Stimulated activated CD4-positive, alpha-beta T cell treated with anti-CD3 and anti-CD28 coated beads, Interleukin-2, amount 100 ng/mL, for 48 hours (primary cell): ENCODE data around the gene TNFRSF1B.
A peak's percentile ranks its signal among the peaks of the same experiment; 100 is the strongest.

Experiments
- DNase-seq, 2 donors: peaks; one replicate each; pipeline ENCODE4 v3.0.0-alpha.2; 2020

Gene TNFRSF1B

DNA sequence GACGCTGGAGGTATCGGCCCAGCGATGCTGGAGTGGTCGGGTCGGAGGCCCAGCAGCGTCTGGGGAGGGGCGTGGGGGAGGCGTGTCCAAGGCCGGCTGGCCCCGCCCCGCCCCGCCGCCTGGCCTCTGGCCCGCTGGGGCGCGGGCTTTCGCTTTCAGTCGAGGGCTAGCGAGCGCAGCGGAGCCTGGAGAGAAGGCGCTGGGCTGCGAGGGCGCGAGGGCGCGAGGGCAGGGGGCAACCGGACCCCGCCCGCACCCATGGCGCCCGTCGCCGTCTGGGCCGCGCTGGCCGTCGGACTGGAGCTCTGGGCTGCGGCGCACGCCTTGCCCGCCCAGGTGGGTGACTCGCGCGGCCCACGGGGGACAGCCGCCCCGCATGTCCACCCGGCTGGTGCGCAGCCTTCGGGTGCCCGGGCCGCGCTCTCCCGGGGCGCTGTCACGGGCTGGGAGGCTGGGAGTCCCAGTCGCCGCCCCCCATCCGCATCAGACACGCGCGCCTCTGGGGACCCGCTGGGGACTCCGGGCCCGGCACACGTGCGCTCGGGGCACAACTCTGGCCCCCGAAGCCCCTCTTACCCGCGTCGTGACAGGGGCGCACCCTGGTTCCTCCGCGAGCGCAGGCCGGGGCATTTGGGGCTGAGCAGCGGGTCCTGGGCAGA lies at the start of gene TNFRSF1B:
TSS of gene TNFRSF1B (plus strand) at position 158 of the 659 bp plus-strand sequence. CDS start at position 259, 101 bp downstream.
- peak; percentile 54 to 73 for DNase-seq

DNA sequence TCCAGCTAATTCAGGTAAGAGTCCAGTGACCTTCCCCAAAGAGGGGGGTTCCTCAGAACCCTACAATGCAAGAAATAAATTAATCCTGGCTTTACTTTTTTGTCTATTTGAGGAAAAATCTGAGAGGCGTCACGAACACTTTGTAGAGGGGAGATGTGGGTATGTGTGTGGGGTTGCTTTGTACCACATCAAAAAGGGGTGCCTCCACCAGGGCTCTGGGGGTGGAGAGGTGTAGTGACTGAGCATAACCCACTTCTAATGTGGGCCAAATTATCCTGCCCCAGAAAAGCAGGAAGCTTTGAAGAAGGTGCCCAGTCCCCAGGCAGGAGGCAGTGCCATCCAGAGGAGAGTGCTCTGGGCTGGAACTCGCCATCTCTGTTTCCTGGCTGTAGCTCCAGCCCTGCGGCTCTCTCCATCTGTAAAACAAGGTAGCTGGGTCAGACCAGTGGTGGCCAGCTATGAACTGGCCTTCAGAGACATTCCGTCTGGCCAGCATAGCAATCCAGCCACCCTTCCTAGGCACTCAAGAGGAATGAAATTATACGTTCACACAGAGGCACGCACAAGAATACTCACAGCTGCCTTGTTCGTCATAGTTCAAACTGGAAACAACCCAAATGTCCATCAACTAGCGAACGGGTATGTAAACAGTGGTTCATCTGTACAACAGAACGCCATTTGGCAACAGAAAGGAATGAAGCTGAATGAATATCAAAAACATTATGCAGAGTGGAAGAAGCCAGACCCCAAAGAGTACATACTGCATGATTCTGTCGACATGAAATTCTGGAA lies 45.4 kb upstream of the TNFRSF1B start:
- no peak for DNase-seq

DNA sequence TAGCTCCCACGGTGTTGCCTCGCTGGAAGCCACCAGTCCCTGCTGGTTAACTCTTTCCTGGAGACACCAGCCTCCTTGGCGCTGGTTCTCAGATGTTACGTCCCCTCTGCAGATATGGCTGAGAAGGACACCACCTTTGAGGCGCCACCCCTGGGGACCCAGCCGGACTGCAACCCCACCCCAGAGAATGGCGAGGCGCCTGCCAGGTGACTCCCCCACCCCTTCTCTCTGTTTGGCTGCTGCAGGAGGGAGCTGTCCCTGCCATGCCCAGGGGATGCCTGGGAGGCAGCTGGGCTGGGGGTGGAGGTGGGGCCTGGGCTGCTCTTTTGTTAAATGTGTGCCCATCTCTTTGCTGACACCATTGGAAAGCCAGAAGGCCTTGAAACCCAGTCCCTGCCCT lies 43.6 kb upstream of the TNFRSF1B start:
- no peak for DNase-seq

DNA sequence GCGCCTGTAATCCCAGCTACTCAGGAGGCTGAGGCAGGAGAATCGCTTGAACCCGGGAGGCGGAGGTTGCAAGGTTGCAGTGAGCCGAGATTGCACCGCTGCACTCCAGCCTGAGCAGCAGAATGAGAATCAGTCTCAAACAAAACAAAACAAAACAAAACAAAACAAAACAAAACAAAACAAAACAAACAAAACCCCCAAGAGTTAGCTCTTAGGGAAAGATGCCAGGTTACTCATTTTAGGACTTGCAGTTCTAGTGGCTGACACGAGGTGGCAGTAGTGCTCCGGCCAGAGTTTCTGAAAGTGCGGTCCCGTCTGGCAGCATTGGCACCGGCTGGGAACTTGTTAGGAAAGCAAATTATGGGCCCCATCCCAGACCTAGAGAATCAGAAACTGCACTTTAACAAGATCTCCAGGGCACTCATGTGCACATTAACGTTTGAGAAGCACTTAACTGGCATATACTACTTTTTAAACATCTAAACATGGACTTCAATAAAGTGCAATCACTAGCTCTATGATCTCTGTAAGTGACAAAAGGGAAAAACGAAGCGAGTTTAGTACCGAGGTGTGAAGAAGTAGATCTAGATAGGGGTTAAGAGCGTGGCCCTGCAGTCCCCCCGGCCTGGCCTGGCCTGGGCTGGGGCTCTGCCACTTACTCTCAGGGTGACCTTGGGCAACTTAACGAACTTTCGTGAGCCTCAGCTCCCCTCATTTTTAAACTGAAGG lies 41.9 kb upstream of the TNFRSF1B start:
- peak; percentile 81 to 83 for DNase-seq

DNA sequence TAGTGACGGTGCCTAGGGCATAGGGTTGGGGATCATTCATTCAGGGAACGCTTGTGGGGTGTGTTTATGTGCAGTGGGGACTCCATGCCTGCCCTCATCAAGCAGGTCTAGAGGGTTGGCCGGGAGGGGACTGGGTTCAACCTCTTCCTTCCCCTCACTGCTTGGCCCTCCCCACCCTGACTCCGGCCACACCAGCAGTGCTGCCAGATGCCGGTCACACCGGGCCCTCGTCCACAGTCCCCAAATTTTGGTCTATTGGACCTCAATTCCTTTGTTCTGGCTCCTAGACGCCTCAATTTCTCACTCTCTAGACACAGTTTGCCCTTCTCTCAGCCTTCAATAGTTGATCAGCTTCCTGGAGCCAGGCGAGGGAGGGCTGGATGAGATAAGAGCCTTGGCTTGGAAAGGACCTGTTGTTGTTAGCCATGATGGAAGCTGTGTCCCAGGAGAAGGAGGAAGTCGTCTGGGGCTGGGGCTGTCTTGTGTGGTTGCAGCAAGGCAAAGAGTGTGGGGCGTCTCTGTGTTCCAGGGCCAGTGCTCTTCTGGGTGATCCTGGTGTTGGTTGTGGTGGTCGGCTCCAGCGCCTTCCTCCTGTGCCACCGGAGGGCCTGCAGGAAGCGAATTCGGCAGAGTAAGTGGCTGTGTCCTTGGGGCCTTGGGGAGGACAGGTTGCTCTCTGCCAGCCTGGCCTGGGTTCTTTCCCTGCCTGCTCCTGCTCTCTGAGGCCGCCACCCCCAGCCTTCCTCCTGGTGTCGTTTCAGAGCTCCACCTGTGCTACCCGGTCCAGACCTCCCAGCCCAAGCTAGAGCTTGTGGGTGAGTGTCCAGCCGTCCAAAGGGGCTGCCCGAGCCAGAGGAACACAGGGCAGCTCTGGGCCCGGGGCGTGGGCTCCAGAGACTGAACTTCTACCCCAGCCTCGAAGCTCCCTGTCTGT lies 41.1 kb upstream of the TNFRSF1B start:
- no peak for DNase-seq

DNA sequence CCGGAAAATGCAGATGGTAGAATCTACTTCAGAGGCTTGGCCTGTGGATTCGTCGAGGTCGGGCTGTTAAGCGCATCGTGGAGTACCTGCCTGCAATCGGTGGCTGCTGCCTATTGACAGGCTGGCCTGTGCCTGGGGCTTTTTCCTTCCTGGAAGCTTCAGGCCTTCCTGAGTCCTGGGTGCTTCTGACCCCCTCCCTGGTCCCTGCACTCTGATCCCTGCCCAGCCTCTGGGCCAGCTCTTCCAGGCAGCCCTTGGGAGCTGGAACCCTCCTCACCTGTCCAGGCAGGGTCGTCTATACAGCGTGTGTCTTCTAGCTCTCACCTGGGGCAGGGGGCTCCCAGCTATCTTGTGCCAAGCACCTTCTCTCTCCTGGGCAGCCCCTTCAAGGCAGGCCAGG lies 40.0 kb upstream of the TNFRSF1B start:
- no peak for DNase-seq

DNA sequence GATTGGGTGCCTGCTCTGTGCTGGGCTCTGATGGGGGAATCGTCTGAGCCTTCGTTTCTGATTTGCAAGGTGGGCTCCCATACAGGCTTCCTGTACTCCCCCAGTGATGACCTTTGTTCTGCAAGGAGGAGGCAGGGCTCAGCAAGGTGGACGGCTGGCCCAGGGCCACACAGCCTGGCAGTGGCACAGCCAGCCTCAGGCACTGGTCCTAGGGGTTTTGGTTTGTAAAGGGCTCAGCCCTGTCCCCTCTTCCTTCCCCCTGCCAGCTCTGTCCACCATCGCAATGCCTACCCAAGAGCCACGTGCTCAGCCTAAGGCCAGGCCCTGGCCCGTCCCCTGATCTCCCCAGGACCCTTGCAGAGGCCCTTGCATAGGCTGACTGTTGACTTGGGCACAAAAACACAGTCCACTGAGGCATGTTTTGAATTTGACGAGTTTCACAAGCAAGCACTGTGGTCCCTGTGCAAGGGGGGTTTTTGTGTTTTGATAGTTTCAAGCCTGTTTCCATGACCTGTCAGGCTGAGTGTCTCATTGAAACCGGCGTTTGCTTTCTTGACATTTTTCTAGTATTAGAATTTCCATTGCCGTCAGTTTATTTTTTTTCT lies 39.5 kb upstream of the TNFRSF1B start:
- no peak for DNase-seq

DNA sequence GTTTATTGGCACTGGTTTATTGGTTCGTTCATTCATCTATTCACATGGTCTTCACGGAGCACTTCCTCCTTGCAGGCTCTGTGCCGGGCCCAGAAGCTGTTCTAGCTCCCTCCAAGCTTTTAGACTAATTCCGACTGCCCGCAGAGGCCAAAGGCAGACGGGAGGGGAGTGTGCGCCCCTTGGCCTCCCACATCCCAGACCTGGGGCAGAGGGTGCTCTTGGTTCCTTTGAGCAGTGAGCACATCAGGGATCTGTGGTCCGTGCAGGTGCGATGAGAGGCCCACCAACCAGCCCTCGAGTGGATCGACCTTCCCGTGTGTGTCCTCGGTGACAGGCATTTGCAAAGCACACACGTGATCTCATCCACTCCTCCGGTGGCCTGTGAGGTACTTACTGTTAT lies 38.7 kb upstream of the TNFRSF1B start:
- DNase-seq: no peak

DNA sequence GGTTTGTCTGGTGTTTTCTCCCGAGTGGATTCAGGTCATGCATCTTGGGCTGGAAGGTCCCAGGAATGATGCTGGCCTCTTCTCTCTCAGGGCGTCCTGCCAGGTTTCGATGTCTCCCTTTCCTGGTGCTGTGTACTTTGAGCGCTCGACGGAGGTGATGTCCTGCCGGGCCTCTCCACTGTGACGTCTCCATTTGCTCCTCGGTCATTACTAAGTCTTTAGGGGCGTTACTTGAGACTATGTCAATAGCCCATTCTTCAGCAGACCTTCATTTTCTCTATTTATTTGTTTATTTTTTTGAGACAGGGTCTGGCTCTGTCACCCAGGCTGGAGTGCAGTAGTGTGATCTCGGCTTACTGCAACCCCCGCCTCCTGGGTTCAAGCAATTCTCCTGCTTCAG lies 37.2 kb upstream of the TNFRSF1B start:
- DNase-seq: no peak

DNA sequence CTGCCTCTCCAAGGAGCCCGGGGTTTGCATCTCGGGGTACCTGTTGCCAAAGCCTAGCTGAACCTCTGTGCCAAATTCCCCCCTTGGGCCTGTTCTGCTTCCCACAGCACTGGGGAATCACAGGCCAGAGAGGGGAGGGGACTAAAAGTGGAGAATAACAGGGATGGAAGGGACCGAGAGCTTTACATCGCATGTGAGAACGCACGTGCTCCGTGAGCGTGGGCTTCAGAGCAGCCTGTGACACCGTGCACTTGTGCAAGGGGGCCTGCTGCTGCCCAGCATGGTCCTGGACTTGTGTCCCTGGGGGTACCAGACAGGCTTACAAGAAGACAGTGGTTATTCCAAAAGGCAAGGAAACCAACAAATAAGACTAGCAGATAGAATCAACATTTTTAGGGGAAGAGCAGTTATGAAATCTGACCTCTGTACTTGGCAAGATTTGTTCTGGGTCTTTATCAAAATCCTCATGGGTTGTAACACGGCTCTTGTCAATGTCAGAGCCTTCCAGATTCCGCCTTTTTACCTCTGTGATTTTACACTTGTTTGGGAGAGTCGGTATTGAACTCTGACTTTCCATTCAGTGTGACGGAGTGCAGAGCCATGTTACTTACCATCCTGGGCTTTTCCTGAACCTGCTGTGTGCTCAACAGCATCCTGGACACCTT lies 36.2 kb upstream of the TNFRSF1B start:
- no peak for DNase-seq

DNA sequence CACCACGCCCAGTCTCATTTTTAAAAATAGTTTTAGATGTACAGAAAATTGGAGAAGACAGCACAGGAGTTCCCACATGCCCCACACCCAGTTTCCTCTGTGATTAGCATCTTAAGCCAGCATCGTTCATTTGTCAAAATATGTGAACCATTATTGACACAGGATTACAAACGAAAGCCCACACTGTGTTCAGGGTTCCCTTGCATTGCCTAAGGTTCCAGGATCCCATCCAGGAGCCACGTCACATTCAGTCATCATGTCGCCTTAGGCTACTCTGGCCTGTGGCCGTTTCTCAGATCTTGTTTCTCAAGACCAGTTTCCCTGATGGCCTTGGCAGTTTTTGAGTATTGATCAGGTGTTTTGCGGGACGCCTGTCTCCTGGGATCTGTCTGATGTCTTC lies 34.7 kb upstream of the TNFRSF1B start:
- DNase-seq: no peak

DNA sequence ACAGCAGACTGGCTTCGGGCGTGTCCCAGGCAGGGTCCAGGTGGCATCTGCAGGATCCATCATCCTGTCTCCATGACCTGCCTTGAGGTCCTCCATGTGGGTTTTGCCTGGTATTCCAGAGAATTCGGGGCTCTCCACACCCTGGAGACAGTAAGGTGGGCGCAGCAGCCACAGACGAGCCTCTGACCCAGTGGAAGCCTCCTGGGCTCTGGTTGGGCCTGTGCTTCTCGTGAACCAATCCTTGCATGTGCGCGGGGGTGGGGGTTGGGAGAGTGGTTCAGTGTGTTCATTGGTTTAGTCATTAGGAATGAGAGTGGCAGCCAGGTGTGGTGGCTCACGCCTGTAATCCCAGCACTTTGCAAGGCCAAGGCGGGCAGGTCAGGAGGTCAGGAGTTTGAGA lies 32.1 kb upstream of the TNFRSF1B start:
- DNase-seq: no peak

DNA sequence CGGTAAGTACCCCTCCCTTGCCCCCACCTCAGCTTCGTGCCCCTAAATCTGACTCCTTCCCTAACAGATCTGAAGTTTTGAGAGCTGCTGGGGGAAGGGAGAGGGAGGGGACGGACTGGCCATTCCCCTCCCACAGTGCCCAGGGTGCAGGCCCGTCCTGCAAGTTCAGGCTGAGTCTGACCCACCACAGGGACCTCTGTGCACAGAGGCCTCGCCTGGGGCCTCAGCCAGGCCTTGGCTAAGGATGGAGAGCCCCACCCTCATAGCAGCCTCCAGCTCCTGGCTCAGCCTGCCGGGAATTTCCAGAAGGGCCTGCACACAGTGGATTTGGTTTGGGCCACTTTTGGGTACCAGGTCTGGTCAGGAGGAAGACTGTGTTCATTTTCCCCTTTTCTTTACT lies 31.2 kb upstream of the TNFRSF1B start:
- no peak for DNase-seq

DNA sequence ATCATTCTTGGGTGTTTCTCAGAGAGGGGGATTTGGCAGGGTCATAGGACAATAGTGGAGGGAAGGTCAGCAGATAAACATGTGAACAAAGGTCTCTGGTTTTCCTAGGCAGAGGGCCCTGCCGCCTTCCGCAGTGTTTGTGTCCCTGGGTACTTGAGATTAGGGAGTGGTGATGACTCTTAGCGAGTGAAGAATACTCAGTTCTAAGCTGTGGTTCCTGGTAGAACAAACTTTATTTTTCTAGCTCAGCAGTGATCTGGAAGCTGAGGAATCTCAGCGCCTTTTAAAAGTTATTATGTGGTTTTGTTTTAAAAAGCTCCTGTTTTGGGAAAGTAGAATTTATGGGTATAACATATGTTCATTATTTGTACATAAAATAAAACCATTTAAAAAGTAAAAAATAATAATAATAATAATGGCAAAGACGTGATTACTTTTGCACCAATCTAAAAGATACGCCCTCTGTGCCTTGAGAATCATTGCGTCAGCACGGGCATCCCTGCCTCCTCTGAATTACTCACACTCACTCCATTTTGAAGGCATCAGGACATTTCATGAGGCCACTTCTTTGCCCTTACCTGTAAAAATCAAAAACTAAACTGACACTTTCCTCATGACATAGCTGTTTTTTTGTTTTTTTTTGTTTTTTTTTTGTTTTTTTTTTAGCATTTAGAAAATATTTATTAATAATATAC lies 29.7 kb upstream of the TNFRSF1B start:
- no peak for DNase-seq

DNA sequence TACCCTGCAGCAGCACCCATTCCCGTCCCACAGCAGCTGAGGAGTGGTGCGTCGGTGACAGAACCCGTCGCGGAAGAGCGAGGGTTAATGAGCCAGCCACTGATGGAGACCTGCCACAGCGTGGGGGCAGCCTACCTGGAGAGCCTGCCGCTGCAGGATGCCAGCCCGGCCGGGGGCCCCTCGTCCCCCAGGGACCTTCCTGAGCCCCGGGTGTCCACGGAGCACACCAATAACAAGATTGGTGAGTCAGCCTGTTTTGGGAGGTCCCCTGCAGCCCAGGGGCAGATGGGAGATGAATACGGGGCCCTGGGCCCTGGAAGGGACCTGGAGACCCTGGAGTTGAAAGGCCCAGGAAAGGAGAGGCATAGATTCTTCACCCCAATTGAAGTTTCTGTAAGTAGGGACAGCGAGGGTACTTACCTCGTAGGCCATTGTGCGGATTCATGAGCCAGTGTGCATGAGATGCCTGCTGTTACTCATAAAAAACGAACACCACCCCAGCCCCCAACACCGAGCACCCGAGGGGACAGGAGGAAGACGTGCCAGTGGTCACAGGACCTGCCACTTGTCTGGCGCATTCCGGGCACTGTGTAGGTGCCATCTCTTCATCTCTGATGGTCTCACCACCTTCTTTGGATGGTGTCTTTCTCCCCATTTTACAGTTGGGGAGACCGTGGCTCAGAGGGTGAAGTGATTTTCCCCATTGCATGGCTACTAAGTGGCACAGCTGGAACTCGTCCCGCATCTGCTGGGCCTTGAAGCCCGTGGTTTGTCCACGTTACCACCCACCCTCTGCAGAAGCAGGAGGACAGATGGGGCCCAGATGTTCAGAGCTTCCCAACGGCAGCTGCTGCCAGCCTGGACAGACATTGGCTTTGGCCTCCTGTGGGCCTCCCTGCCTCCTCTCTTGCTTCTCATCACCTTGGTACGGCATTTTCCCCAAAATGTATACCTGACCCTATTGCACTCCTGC lies 28.3 kb upstream of the TNFRSF1B start:
- DNase-seq: no peak

DNA sequence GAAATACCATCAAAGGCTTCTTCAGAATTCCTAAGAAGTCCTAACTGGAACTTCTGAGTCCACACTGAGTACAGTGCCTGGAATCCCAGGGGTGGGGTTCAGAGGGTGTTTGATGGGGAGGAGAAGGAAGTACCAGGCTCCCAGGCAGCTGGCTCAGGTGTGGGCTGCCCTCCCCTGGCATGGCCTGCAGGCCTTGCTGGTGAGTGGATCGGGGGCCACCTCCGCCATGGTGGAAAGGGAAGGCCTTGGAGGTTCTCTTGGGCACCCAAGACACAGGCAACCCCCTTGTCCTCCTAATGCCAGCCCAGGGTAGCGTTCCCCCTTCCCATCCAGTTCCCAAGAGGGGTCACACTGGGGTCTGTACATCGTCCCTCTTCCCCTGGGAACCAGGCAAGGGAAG lies 26.8 kb upstream of the TNFRSF1B start:
- DNase-seq: no peak

DNA sequence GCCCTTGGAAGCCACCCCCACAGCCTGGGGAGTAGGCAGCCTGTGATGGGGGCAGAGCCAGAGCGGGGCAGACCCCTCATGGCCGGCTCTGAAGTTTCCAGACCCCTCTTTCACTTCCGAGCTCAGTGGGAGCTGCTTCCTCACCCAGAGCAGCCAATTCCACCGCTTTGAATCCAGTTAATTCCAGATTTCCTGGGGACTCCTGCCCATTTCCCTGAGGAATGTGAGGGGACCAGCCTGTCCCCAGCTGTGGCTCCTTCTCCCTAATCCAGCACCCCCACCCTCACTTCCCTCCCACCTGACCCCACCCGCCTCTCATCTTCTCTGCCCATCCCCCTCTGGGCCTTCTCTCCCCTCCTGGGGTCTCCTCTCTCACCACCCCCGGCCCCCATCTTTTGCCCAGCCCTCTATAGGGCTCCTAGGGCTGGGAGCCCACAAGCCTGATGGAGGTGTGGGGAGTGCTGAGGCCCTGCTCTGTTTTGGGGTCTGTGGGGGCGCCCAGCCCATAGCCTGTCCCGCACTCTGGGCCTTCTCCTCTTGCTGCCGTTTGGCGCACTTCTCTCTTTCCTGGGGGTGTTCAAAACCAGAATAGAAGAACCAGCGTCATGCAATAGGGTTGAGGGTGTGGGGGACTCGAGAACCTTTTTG lies 26.2 kb upstream of the TNFRSF1B start:
- no peak for DNase-seq

DNA sequence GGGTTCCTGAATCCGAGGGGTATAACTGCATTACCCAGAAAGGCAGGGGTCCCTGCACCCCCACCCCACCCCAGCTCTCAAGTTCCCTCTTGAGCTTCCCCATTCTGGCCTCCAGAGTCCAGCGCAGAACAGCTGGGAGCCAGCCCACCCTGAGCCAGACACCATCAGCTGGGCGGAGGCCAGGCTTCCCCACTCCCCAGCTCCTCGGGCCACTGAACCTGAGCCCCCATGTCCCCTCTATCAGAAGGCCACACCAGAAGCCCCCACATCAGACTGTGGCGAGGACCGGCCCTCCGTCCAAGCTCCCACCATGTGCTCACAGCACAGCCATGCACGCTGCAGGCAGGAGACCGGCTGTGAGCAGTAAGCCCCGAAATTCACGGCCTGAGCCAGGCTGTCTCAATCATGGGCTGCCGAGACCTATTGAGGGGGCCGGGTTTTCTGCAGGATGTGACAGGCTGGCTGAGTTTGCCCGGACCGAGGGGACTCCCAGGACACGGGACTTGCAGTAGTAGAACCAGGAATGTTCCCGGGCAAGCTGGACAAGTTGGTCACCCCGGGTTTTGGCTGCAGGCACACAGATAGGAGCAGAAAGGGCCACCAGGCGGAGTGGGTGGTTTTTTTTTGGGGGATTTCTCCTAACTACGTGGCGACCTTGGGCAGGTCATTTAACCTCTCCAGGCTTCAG lies 25.5 kb upstream of the TNFRSF1B start:
- DNase-seq: no peak
